ENCODE data around the gene KIF26A.

Gene KIF26A

GRCh38 chr14:104101651-104102281 lies 36.6 kb upstream of the KIF26A start:
- no peak for DNase-seq (ENCODE audit: low spot score)

- DNase-seq (ENCODE audit: low spot score) = no peak
Observed at GRCh38 chr14:104102282-104102914, 36.0 kb upstream of the KIF26A start.

DNA sequence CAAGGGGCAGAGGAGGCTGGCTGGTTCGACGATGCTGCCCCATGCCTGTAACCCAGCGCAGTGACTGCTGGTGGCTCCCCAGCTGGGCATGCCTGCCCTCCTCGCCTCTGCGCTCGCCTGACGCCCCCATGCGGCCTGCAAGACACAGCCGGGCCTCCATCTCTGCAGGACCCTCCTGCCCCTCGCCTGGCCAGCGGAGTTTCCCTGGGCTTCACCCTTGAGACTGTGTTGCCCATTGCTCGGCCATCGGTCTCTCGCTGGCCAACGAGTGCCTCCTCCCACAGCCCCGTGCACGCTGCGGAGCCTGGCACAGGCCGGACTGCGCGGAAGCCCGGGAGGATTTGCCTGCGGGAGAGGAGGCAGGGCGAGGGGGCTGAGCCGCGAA lies 35.3 kb upstream of the KIF26A start:
- no peak for DNase-seq (ENCODE audit: low spot score)

- no peak for DNase-seq (ENCODE audit: low spot score)
Observed at GRCh38 chr14:104103446-104104075, 34.8 kb upstream of the KIF26A start.

GRCh38 chr14:104104076-104104901 lies 34.1 kb upstream of the KIF26A start:
- DNase-seq (ENCODE audit: low spot score) = no peak

- DNase-seq (ENCODE audit: low spot score) = no peak
Observed at GRCh38 chr14:104105071-104105821, 33.1 kb upstream of the KIF26A start.

GRCh38 chr14:104105822-104106470 lies 32.4 kb upstream of the KIF26A start:
- DNase-seq (ENCODE audit: low spot score) = no peak

DNA sequence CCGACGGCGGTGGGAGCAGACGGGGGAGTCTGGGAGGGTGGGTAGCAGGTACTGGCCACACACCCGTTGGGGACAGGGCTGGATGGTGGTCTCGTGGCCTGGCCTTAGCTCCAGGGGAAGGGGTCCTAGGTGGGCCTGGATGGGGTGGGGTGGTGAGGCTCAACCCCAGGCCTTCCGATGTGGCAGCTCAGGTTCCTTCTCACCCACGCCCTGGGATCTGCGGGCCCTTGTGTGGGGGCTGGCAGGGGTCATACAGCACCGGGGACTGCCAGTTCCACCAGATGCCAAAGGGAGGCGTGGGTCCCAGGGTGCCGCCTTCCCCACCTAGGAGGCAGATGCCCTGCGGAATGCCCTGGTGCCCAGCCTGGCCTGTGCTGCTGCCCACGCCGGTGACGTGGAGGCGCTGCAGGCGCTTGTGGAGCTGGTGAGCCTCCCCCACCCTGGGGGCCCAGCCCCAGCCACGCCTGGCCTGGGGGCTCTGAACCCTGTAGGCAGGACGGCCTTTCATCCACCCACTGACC lies 31.9 kb upstream of the KIF26A start:
- DNase-seq (ENCODE audit: low spot score) = no peak

- DNase-seq (ENCODE audit: low spot score) = no peak
Observed at GRCh38 chr14:104107101-104107581, 31.2 kb upstream of the KIF26A start.

DNA sequence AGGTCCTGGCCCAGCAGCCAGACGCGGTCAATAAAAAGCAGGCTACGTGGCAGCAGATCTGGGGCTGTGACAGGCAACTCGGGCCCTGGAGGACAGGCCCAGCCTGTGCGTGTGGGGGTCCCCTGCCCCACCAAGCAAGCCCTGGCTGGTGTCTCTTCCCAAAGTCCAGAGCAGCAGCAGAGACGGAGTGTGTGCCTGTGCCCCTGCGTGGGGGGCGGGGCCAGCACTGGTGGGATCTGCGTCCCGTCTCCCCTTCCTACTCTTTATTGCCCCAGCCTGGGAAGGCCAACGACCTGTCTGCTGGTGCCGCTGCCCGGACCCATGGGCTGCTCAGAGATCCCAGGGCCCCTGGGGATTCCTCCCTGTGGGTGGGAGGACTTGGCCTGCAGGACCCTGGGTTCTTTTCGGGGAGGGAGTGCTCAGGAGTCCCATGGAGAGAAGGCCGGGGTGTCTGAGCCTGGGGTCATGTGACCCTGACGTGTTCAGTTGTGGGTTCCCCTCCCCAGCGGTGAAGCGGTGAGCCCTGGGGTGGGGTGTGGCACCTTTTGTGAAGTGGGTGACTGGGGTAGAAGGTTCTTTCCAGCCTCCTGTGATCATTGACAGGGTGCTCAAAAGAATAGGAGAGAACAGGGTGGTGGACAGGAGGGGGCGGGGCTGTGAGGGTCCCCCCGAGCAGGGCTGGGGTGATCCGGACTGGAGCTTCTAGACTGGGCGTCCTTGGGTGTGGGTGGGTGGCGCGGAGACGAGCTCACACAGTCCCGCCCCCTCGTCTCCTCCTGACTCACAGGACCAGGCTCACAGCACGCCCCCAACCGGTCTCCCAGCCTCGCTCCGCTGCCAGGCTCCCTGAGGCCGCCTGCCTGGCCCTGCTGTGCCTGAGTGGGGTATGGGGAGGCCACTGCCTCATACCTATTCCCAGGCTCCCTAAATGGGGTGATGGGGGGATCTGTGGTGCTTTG lies 30.5 kb upstream of the KIF26A start:
- no peak for DNase-seq (ENCODE audit: low spot score)

DNA sequence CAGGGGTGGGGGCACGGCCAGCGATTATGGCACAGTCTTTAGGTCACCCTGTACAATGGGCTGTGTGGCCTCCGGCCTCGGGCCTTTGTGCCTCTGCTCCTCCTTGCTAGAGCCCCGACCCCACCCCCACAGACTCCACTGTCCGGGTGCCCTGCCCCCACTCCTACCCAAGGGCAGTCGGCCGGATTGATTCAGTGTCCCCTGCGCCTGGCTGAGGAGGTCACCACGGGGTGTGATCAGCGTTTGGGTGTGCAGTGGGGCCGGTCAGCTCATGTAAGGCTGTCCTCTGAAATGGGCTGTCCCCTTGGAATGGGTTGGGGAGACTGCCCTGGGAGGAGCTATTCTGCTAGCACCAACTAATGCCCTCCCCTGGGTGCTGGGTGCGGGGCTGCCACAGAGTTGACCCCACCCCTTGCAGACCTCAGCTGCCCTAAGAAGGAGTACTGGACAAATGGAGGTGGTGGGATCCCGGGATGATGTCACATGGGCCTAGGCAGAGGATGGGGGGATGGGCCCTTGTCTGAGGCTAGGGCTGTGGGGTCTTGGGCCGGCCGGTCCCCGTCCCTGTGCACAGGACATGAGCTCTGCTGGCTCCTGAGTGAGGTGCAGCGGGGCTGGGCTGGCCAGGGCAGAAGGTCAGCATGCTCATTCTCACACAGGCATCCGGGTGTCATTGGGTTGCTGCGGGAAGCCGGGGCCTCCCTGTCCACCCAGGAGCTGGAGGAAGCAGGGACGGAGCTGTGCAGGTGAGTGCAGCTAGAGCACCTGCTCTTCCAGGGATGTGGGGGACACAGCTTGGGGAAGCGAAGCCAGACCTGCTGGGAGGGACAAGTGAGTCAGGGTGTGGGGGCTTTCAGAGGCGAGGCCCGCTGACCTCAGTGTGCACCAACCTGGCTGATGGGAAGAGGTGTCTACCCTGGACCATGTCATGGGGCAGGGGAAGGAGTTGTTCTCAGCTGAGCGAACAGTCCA lies 29.5 kb upstream of the KIF26A start:
- no peak for DNase-seq (ENCODE audit: low spot score)

- no peak for DNase-seq (ENCODE audit: low spot score)
Observed at GRCh38 chr14:104109731-104110361, 28.5 kb upstream of the KIF26A start.

GRCh38 chr14:104110491-104111209 lies 27.7 kb upstream of the KIF26A start:
- no peak for DNase-seq (ENCODE audit: low spot score)

GRCh38 chr14:104111301-104112112 lies 26.9 kb upstream of the KIF26A start:
- no peak for DNase-seq (ENCODE audit: low spot score)

DNA sequence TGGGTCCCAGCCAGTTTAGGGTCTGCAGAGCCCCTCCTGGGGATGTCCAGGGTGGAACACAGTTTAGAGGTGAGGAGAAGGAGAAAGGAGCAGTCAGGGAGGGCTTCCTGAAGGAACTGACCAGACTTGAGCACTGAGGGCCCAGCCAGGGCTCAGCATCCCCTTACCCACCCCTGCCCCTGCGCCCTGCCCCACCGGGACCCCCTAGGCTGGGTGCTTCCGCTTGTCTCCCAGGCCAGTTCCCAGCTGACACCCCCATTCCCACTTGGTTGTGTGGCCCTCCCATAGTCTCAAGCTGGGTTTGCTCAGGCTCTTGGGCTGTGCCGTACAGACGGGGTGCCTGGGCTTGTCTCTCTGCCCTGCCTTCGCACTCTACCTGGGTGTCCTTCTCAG lies 26.3 kb upstream of the KIF26A start:
- DNase-seq (ENCODE audit: low spot score) = no peak
